HepG2 (cell line): ENCODE results near the gene TAF6. TPM values are rescaled to one million over a fixed set of nuclear protein-coding genes. Genes with fewer than 3 reads are reported as not detected.
A peak's percentile ranks its signal among the peaks of the same experiment; 100 is the strongest.

Experiments
- AKAP8 ChIP-seq: sonication (generic); formaldehyde crosslinking; IDR thresholded peaks from 2 replicates; pipeline ENCODE4 v1.5.1; 2020; ENCODE audit warnings: mild to moderate bottlenecking, missing genetic modification reagents
- CC2D1A ChIP-seq: sonication (generic); formaldehyde crosslinking; IDR thresholded peaks from 2 replicates; pipeline ENCODE4 v1.8.1; 2023; ENCODE audit warnings: mild to moderate bottlenecking, missing genetic modification reagents
- CCAR2 ChIP-seq: fragments of 200-400 bp; formaldehyde crosslinking; optimal IDR thresholded peaks from 2 replicates; pipeline ENCODE3; 2018; ENCODE audit warnings: low read depth, mild to moderate bottlenecking, low read length, moderate library complexity
- ERF ChIP-seq: IDR thresholded peaks from 2 replicates; pipeline ENCODE4 v1.6.1; 2018; ENCODE audit warnings: missing biosample characterization, missing genetic modification reagents
- FOXP1 ChIP-seq, 2 experiments: fragments of 450-650 bp in 1 of 2; IDR thresholded peaks; 2 replicates each; pipeline ENCODE4 v1.6.1; 2017 to 2018; ENCODE audit warnings: antibody characterized with exemption in 1 of 2
- KDM4B ChIP-seq: sonication (generic); formaldehyde crosslinking; IDR thresholded peaks from 2 replicates; pipeline ENCODE4 v1.4.0; 2020; ENCODE audit warnings: missing genetic modification reagents
- KDM6A ChIP-seq: IDR thresholded peaks from 2 replicates; pipeline ENCODE4 v1.6.1; 2016; ENCODE audit warnings: low read depth
- KLF13 ChIP-seq: sonication (generic); formaldehyde crosslinking; IDR thresholded peaks from 2 replicates; pipeline ENCODE4 v1.4.0; 2020; ENCODE audit warnings: mild to moderate bottlenecking, missing genetic modification reagents
- MEIS2 ChIP-seq: sonication (generic); formaldehyde crosslinking; IDR thresholded peaks from 2 replicates; pipeline ENCODE4 v1.9.0; 2021; ENCODE audit warnings: mild to moderate bottlenecking, missing genetic modification reagents
- MTF1 ChIP-seq: sonication (generic); formaldehyde crosslinking; IDR thresholded peaks from 2 replicates; pipeline ENCODE4 v1.5.0; 2020; ENCODE audit warnings: missing genetic modification reagents
- NCOR1 ChIP-seq: fragments of 200-600 bp; sonication (generic); IDR thresholded peaks from 2 replicates; pipeline ENCODE4 v1.7.0; 2017; ENCODE audit warnings: antibody characterized with exemption, low read length, borderline replicate concordance
- PHF21A ChIP-seq: sonication (generic); formaldehyde crosslinking; IDR thresholded peaks from 2 replicates; pipeline ENCODE4 v1.5.0; 2020; ENCODE audit warnings: mild to moderate bottlenecking, missing genetic modification reagents
- POLR2G ChIP-seq: fragments of 200-400 bp; formaldehyde crosslinking; IDR thresholded peaks from 2 replicates; pipeline ENCODE4 v1.6.1; 2018; ENCODE audit warnings: mild to moderate bottlenecking, low read depth, low read length, moderate library complexity
- RBAK ChIP-seq: sonication (generic); formaldehyde crosslinking; IDR thresholded peaks from 2 replicates; pipeline ENCODE4 v1.5.1; 2020; ENCODE audit warnings: mild to moderate bottlenecking, missing genetic modification reagents
- RORA ChIP-seq: sonication (generic); formaldehyde crosslinking; IDR thresholded peaks from 2 replicates; pipeline ENCODE4 v1.5.0; 2020; ENCODE audit warnings: mild to moderate bottlenecking, missing genetic modification reagents, moderate library complexity
- SATB2 ChIP-seq: sonication (generic); formaldehyde crosslinking; IDR thresholded peaks from 2 replicates; pipeline ENCODE4 v1.5.0; 2020; ENCODE audit warnings: missing genetic modification reagents
- SMAD9 ChIP-seq: sonication (generic); formaldehyde crosslinking; IDR thresholded peaks from 2 replicates; pipeline ENCODE4 v1.5.1; 2020; ENCODE audit warnings: mild to moderate bottlenecking, missing genetic modification reagents
- SYNCRIP ChIP-seq: fragments of 200-400 bp; formaldehyde crosslinking; IDR thresholded peaks from 2 replicates; pipeline ENCODE4 v1.6.1; 2018; ENCODE audit warnings: mild to moderate bottlenecking, low read depth, low read length; ENCODE audit not compliant: insufficient read depth
- TBX2 ChIP-seq: sonication (generic); formaldehyde crosslinking; IDR thresholded peaks from 2 replicates; pipeline ENCODE4 v1.5.0; 2020; ENCODE audit warnings: missing genetic modification reagents, mild to moderate bottlenecking, borderline replicate concordance
- YEATS2 ChIP-seq: sonication (generic); formaldehyde crosslinking; IDR thresholded peaks from 2 replicates; pipeline ENCODE4 v1.4.0; 2020; ENCODE audit warnings: missing genetic modification reagents, borderline replicate concordance
- ZBTB3 ChIP-seq: sonication (generic); formaldehyde crosslinking; IDR thresholded peaks from 2 replicates; pipeline ENCODE4 v1.4.0; 2020; ENCODE audit warnings: low read depth, mild to moderate bottlenecking, moderate library complexity, missing genetic modification reagents, borderline replicate concordance
- ZNF12 ChIP-seq: sonication (generic); formaldehyde crosslinking; IDR thresholded peaks from 2 replicates; pipeline ENCODE4 v1.5.0; 2020; ENCODE audit warnings: missing genetic modification reagents
- ZNF20 ChIP-seq: sonication (generic); formaldehyde crosslinking; IDR thresholded peaks from 2 replicates; pipeline ENCODE4 v1.4.0; 2020; ENCODE audit warnings: mild to moderate bottlenecking, moderate library complexity, missing genetic modification reagents
- ZNF296 ChIP-seq: sonication (generic); formaldehyde crosslinking; conservative IDR thresholded peaks from 2 replicates; pipeline ENCODE4 v1.5.0; 2020; ENCODE audit warnings: mild to moderate bottlenecking, missing genetic modification reagents
- ZNF572 ChIP-seq: sonication (generic); formaldehyde crosslinking; IDR thresholded peaks from 2 replicates; pipeline ENCODE4 v1.5.1; 2020; ENCODE audit warnings: mild to moderate bottlenecking, missing genetic modification reagents
- ZNF776 ChIP-seq: sonication (generic); formaldehyde crosslinking; IDR thresholded peaks from 2 replicates; pipeline ENCODE4 v1.4.0; 2020; ENCODE audit warnings: mild to moderate bottlenecking, missing genetic modification reagents
- ZNF781 ChIP-seq: sonication (generic); formaldehyde crosslinking; IDR thresholded peaks from 2 replicates; pipeline ENCODE4 v1.5.1; 2020; ENCODE audit warnings: borderline replicate concordance, mild to moderate bottlenecking, missing genetic modification reagents; ENCODE audit errors: not compliant biosample characterization
- polyA plus RNA-seq, 8 experiments: library from polyadenylated mRNA; depleted of rRNA in 3 of 8; stranded (reverse) in 7 of 8; unstranded in 1 of 8; fragments of >200 nt; fragmentation: Illumina TruSeq in 4 of 8; extraction: Trizol in 4 of 8; gene quantifications; 2 replicates each; pipeline versions ENCODE4 v1.2.1 to v1.2.3, GENCODE V29; 2011 to 2016; ENCODE audit warnings: low read depth in 4 of 8, missing spikeins in 1 of 8, mixed read lengths in 1 of 8; ENCODE audit not compliant: insufficient read depth in 1 of 8
- total RNA-seq, 5 experiments: library from RNA; depleted of rRNA; stranded (reverse); fragments of >200 nt; fragmentation: Illumina TruSeq; extraction: Trizol; gene quantifications; 2 replicates each; pipeline ENCODE4 v1.2.3, GENCODE V29; 2016; ENCODE audit warnings: low read depth in 1 of 5
- TF ChIP-seq, protein P1 (sequence below): sonication (generic); formaldehyde crosslinking; IDR thresholded peaks from 2 replicates; pipeline ENCODE4 v1.4.0; 2020; ENCODE audit warnings: mild to moderate bottlenecking, low read depth, missing genetic modification reagents
- TF ChIP-seq, protein P2 (sequence below): sonication (generic); formaldehyde crosslinking; IDR thresholded peaks from 2 replicates; pipeline ENCODE4 v1.4.0; 2020; ENCODE audit warnings: mild to moderate bottlenecking, missing genetic modification reagents

TAF6 gene
- total and polyA plus RNA-seq, 2 of the 13 experiments (the other 11 are each of a cell fraction or from before 2014, with no cell fraction given): 12.9 to 18.8 TPM

DNA sequence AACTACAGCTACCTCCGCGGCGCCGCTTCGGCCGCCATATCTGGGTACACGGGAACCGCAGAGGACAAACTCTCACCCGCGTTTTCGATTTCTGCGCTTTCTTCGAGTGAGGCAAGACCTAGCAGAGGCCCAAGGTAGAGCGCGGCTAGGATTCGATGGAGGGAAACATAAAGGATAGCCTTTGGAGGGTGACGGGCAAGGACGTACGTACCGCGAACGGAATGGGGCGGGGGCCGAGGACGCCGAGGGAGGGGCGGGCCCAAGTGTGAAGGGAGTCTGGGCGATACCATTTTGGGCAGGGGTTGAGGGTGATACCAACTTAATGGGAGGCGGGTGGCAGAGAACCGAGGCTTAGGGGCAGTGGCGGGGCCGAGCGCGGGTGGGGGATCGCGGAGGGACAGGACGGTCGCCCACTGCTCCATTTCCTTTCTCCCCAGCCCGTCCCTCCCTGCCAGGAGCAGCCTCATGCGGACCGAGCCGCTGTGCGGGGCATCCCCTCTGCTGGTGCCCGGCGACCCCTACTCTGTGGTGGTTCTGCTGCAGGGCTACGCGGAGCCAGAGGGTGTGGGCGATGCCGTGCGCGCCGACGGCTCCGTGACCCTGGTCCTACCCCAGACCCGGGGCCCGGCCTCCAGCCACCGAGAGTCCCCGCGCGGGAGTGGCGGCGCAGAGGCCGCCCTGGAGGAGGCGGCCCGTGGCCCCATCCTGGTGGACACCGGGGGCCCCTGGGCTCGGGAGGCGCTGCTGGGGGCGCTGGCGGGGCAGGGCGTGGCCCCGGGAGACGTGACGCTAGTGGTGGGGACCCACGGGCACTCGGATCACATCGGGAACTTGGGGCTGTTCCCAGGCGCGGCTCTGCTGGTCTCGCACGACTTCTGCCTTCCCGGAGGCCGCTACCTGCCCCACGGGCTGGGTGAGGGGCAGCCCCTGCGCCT, 8.0 kb upstream of the TAF6 start, which contains the start of gene MBLAC1 (continued):
- TF ChIP-seq CC2D1A (CRISPR knock-in tag) (no peak), FOXP1 (IDR thresholded peaks at IDR 0.05) (no peak), FOXP1 (CRISPR knock-in tag; IDR thresholded peaks at IDR 0.05) (no peak), ZNF572 (CRISPR knock-in tag) (no peak), YEATS2 (peak; percentile 59; the same call in 1 of the 2 replicates), CCAR2 (no peak), SATB2 (CRISPR knock-in tag) (0 out of 2 replicates have a peak, but pooled peaks have one; percentile 41), SYNCRIP (no peak), ZNF20 (CRISPR knock-in tag) (no peak), ERF (CRISPR knock-in tag) (0 out of 2 replicates have a peak, but pooled peaks have one; percentile 51), MEIS2 (CRISPR knock-in tag) (no peak; the same call in 1 of the 2 replicates), KDM4B (no peak), KLF13 (CRISPR knock-in tag) (no peak), MTF1 (CRISPR knock-in tag) (0 out of 2 replicates have a peak, but pooled peaks have one; percentile 9), ZNF12 (CRISPR knock-in tag) (no peak), RBAK (CRISPR knock-in tag) (no peak), SMAD9 (CRISPR knock-in tag) (no peak), ZNF776 (CRISPR knock-in tag) (peak; percentile 58; the same call in 1 of the 2 replicates), NCOR1 (no peak), ZNF781 (CRISPR knock-in tag) (no peak), ZNF296 (CRISPR knock-in tag) (0 out of 2 replicates have a peak, but pooled peaks have one; percentile 9), POLR2G (peak; percentile 84), KDM6A (CRISPR knock-in tag) (no peak), TBX2 (CRISPR knock-in tag) (peak; percentile 39), AKAP8 (CRISPR knock-in tag) (no peak; the same call in 1 of the 2 replicates), PHF21A (CRISPR knock-in tag) (peak; percentile 36; the same call in 1 of the 2 replicates), RORA (CRISPR knock-in tag) (no peak), ZBTB3 (CRISPR knock-in tag) (no peak)
- TF ChIP-seq, protein P1, sequence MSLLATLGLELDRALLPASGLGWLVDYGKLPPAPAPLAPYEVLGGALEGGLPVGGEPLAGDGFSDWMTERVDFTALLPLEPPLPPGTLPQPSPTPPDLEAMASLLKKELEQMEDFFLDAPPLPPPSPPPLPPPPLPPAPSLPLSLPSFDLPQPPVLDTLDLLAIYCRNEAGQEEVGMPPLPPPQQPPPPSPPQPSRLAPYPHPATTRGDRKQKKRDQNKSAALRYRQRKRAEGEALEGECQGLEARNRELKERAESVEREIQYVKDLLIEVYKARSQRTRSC (CRISPR knock-in tag): no peak
- TF ChIP-seq, protein P2, sequence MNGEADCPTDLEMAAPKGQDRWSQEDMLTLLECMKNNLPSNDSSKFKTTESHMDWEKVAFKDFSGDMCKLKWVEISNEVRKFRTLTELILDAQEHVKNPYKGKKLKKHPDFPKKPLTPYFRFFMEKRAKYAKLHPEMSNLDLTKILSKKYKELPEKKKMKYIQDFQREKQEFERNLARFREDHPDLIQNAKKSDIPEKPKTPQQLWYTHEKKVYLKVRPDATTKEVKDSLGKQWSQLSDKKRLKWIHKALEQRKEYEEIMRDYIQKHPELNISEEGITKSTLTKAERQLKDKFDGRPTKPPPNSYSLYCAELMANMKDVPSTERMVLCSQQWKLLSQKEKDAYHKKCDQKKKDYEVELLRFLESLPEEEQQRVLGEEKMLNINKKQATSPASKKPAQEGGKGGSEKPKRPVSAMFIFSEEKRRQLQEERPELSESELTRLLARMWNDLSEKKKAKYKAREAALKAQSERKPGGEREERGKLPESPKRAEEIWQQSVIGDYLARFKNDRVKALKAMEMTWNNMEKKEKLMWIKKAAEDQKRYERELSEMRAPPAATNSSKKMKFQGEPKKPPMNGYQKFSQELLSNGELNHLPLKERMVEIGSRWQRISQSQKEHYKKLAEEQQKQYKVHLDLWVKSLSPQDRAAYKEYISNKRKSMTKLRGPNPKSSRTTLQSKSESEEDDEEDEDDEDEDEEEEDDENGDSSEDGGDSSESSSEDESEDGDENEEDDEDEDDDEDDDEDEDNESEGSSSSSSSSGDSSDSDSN (CRISPR knock-in tag): peak; percentile 27
